GM23338 (cell line): ENCODE results near the gene DEFB124. TPM values are rescaled to one million over a fixed set of nuclear protein-coding genes. Genes with fewer than 3 reads are reported as not detected.

ENCODE experiments used
- ATAC-seq: fragments of 200-7000 bp; cut with Tn5 transposase; 3 replicates; pipeline ENCODE4 v1.9.1; 2020
- DNase-seq: peaks from one replicate; pipeline ENCODE4 v3.0.0-alpha.2; 2015; ENCODE audit warnings: low spot score
- H2AFZ ChIP-seq: fragments of 200-600 bp; sonication (generic); 2 replicates; pipeline ENCODE4 v1.8.0; 2016; ENCODE audit warnings: antibody characterized with exemption, mild to moderate bottlenecking, moderate library complexity
- H3F3A ChIP-seq: fragments of 200-600 bp; sonication (generic); replicated peaks from 2 replicates; pipeline ENCODE4 v1.8.0; 2017; ENCODE audit warnings: antibody characterized with exemption, mixed run types, low read depth
- H3K27ac ChIP-seq: fragments of 200-600 bp; sonication (generic); 2 replicates; pipeline ENCODE4 v1.6.1; 2016; ENCODE audit warnings: low read depth
- H3K27me3 ChIP-seq: fragments of 200-600 bp; sonication (generic); 2 replicates; pipeline ENCODE4 v1.8.0; 2016; ENCODE audit warnings: mild to moderate bottlenecking, mixed run types, moderate library complexity; ENCODE audit not compliant: insufficient read depth
- H3K36me3 ChIP-seq: fragments of 200-600 bp; sonication (generic); 2 replicates; pipeline ENCODE4 v1.8.0; 2016; ENCODE audit warnings: mild to moderate bottlenecking; ENCODE audit not compliant: insufficient read depth
- H3K4me1 ChIP-seq: fragments of 200-600 bp; sonication (generic); 2 replicates; pipeline ENCODE4 v1.8.0; 2016; ENCODE audit warnings: mild to moderate bottlenecking, moderate library complexity; ENCODE audit not compliant: insufficient read depth
- H3K4me2 ChIP-seq: fragments of 200-600 bp; sonication (generic); 2 replicates; pipeline ENCODE4 v1.7.1; 2017; ENCODE audit warnings: mixed run types
- H3K4me3 ChIP-seq: fragments of 200-600 bp; sonication (generic); 2 replicates; pipeline ENCODE4 v1.6.1; 2016; ENCODE audit warnings: mixed run types
- H3K79me2 ChIP-seq: fragments of 200-600 bp; sonication (generic); replicated peaks from 2 replicates; pipeline ENCODE4 v1.8.0; 2017; ENCODE audit warnings: mild to moderate bottlenecking; ENCODE audit not compliant: insufficient read depth
- H3K9me2 ChIP-seq: fragments of 200-600 bp; sonication (generic); 2 replicates; pipeline ENCODE4 v1.8.0; 2017; ENCODE audit not compliant: insufficient read depth
- H4K20me1 ChIP-seq: fragments of 200-600 bp; sonication (generic); replicated peaks from 2 replicates; pipeline ENCODE4 v1.8.0; 2017; ENCODE audit warnings: mild to moderate bottlenecking; ENCODE audit not compliant: insufficient read depth
- H3K27ac Mint-ChIP-seq: 2 replicates; pipeline ENCODE4 v1.8.0; 2020; ENCODE audit warnings: inconsistent platforms, mild to moderate bottlenecking, moderate library complexity, mixed read lengths
- H3K27me3 Mint-ChIP-seq: 3 replicates; pipeline ENCODE4 v1.8.0; 2022; ENCODE audit warnings: low read depth, mild to moderate bottlenecking, moderate library complexity, mixed read lengths, inconsistent platforms; ENCODE audit not compliant: insufficient read depth, poor library complexity
- H3K36me3 Mint-ChIP-seq: 3 replicates; pipeline ENCODE4 v1.8.0; 2021; ENCODE audit warnings: low read depth, mild to moderate bottlenecking, inconsistent platforms, moderate library complexity, mixed read lengths
- H3K4me1 Mint-ChIP-seq: 3 replicates; pipeline ENCODE4 v1.8.0; 2020; ENCODE audit warnings: mild to moderate bottlenecking, inconsistent platforms, mixed read lengths
- H3K4me3 Mint-ChIP-seq: 3 replicates; pipeline ENCODE4 v1.8.0; 2021; ENCODE audit warnings: moderate library complexity, mild to moderate bottlenecking, inconsistent platforms, mixed read lengths
- H3K9me3 Mint-ChIP-seq: 3 replicates; pipeline ENCODE4 v1.8.0; 2020; ENCODE audit warnings: moderate library complexity, mild to moderate bottlenecking, inconsistent platforms, mixed read lengths
- CREB1 ChIP-seq: fragments of 250-450 bp; sonication (Bioruptor Pico); IDR thresholded peaks from 2 replicates; pipeline ENCODE4 v1.5.0; 2020; ENCODE audit warnings: low read depth, mild to moderate bottlenecking, moderate library complexity
- EZH2 ChIP-seq: fragments of 200-600 bp; sonication (generic); IDR thresholded peaks from one replicate; pipeline ENCODE4 v1.8.0; 2017; ENCODE audit warnings: antibody characterized with exemption, mild to moderate bottlenecking, low read depth; ENCODE audit not compliant: unreplicated experiment
- EZH2phosphoT487 ChIP-seq: fragments of 200-600 bp; sonication (generic); IDR thresholded peaks from one replicate; pipeline ENCODE4 v1.8.1; 2018; ENCODE audit warnings: antibody characterized with exemption; ENCODE audit not compliant: unreplicated experiment
- JUNB ChIP-seq: IDR thresholded peaks from one replicate; pipeline ENCODE4 v1.6.1; 2016; ENCODE audit warnings: antibody characterized with exemption; ENCODE audit not compliant: unreplicated experiment
- NANOG ChIP-seq: IDR thresholded peaks from 2 replicates; pipeline ENCODE4 v1.6.1; 2016; ENCODE audit warnings: antibody characterized with exemption, borderline replicate concordance
- ZNF114 ChIP-seq: fragments of 250-450 bp; sonication (Bioruptor Pico); IDR thresholded peaks from 2 replicates; pipeline ENCODE4 v1.5.0; 2020; ENCODE audit warnings: mild to moderate bottlenecking, moderate library complexity
- ZNF331 ChIP-seq: fragments of 250-450 bp; sonication (Bioruptor Pico); IDR thresholded peaks from 2 replicates; pipeline ENCODE4 v1.5.0; 2020; ENCODE audit warnings: low read depth, mild to moderate bottlenecking, moderate library complexity
- polyA plus RNA-seq: library from polyadenylated mRNA; unstranded; fragments of >200 nt; fragmentation: Nextera tagmentation; extraction: Ambion mirVana; gene quantifications from 2 replicates; pipeline ENCODE4 v1.2.1, GENCODE V29; 2016
- total RNA-seq: library from RNA; depleted of rRNA; stranded (reverse); fragments of >200 nt; shearing (Covaris generic); gene quantifications from 2 replicates; pipeline ENCODE4 v1.2.3, GENCODE V29; 2014
- TF ChIP-seq, protein P1 (sequence below), 2 experiments: fragments of 200-600 bp in 1 of 2; sonication (generic) in 1 of 2; conservative IDR thresholded peaks; 2 replicates each; pipeline versions ENCODE4 v1.5.1 to v1.6.1; 2016 to 2017; ENCODE audit warnings: antibody characterized with exemption in 2 of 2, low read depth in 2 of 2, mild to moderate bottlenecking in 2 of 2, moderate library complexity in 1 of 2
- TF ChIP-seq, protein P2 (sequence below): IDR thresholded peaks from one replicate; pipeline ENCODE4 v1.6.1; 2018; ENCODE audit warnings: antibody characterized with exemption; ENCODE audit not compliant: unreplicated experiment
- TF ChIP-seq, protein P3 (sequence below): IDR thresholded peaks from 2 replicates; pipeline ENCODE4 v1.6.1; 2016; ENCODE audit warnings: antibody characterized with exemption

Gene DEFB124
- total and polyA plus RNA-seq, 2 experiments from 2014 or later, result 0.52 TPM; not detected in 1

DNA sequence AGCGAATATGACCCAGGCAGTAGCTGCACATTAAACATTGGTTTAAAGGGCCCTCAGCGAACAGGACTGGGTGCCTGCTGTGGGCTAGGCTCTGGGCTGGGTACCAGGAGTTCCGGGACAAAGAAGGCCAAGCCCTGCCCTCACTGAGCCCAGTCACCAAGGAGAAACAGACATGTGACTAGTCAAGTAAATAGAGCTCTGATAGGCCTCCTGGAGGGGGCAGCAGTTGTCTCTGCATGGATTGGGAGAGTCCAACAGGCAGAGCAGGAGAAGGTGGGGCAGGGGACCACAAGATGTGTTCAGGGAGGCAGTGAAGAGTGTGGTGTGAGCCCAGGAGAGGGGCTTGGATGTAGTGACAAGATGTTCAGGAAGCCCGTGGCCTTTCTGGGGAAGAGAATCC, 42.4 kb upstream of the DEFB124 start:
- H3K79me2 ChIP-seq, result peaks cover 78% of the 10 kb centered on the region
- H3K36me3 ChIP-seq, result peaks cover 14% of the 10 kb centered on the region; the same call in 1 of the 2 replicates
- Mint-ChIP-seq H3K27ac (no peak overlapping the region), H3K9me3 (peaks cover 3% of the 10 kb centered on the region; the same call in 1 of the 3 replicates), H3K36me3 (peaks cover 12% of the 10 kb centered on the region; the same call in 2 of the 3 replicates), H3K4me1 (no peaks in the 10 kb centered on the region), H3K4me3 (no peak overlapping the region), H3K27me3 (no peaks in the 10 kb centered on the region)
- no peak for TF ChIP-seq CREB1 (CRISPR knock-in tag)
- TF ChIP-seq, protein P1, sequence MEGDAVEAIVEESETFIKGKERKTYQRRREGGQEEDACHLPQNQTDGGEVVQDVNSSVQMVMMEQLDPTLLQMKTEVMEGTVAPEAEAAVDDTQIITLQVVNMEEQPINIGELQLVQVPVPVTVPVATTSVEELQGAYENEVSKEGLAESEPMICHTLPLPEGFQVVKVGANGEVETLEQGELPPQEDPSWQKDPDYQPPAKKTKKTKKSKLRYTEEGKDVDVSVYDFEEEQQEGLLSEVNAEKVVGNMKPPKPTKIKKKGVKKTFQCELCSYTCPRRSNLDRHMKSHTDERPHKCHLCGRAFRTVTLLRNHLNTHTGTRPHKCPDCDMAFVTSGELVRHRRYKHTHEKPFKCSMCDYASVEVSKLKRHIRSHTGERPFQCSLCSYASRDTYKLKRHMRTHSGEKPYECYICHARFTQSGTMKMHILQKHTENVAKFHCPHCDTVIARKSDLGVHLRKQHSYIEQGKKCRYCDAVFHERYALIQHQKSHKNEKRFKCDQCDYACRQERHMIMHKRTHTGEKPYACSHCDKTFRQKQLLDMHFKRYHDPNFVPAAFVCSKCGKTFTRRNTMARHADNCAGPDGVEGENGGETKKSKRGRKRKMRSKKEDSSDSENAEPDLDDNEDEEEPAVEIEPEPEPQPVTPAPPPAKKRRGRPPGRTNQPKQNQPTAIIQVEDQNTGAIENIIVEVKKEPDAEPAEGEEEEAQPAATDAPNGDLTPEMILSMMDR (conservative IDR thresholded peaks at IDR 0.05; ENCODE audit: low read depth in 2 of 2), result peak; percentile 50 to 72
- H2AFZ ChIP-seq, result no peak overlapping the region
- H3K27ac ChIP-seq, result no peak overlapping the region; the same call in 1 of the 2 replicates
- H3K4me3 ChIP-seq, result peak overlapping the region; percentile 23; the same call in 1 of the 2 replicates
- H3K4me1 ChIP-seq, result peaks cover 27% of the 10 kb centered on the region
- H3K27me3 ChIP-seq, result no peaks in the 10 kb centered on the region
- no peaks in the 10 kb centered on the region for H3K9me2 ChIP-seq
- peaks cover 49% of the 10 kb centered on the region for H3F3A ChIP-seq
- H4K20me1 ChIP-seq, result peaks cover 65% of the 10 kb centered on the region
- peak overlapping the region; percentile 55 for H3K4me2 ChIP-seq
- ATAC-seq, result peak; percentile 67
- DNase-seq, result peak; percentile 89

DNA sequence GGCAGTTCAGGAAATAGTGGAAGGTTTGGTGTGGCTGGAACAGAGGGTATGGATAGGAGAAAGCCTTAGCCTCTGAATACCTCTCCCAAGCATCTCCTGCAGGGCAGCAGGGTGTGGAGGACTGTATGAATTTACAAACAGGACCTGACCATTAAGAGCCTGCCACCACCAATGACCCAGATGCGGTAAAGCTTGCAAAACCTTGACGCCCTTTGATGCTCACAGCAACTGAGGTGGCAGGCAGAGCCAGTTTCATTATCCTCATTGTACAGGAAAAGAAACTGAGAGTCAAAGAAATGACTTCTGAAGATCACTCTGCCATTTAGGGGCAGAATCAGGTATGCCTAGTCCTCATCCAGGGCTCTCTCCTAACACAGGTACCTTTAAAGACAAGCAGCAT, 41.7 kb upstream of the DEFB124 start:
- H3K4me2 ChIP-seq, result peak overlapping the region; percentile 100
- H3K36me3 ChIP-seq, result peaks cover 8% of the 10 kb centered on the region; the same call in 1 of the 2 replicates
- H2AFZ ChIP-seq, result no peak overlapping the region
- Mint-ChIP-seq H3K4me1 (no peaks in the 10 kb centered on the region), H3K9me3 (peaks cover 3% of the 10 kb centered on the region; the same call in 1 of the 3 replicates), H3K27ac (no peak overlapping the region), H3K36me3 (peaks cover 8% of the 10 kb centered on the region; the same call in 2 of the 3 replicates), H3K4me3 (no peak overlapping the region), H3K27me3 (peaks cover 2% of the 10 kb centered on the region)
- H3K9me2 ChIP-seq, result no peaks in the 10 kb centered on the region
- H3K27ac ChIP-seq, result peak overlapping the region; percentile 83
- peak overlapping the region; percentile 100; the same call in 1 of the 2 replicates for H3K4me3 ChIP-seq
- H3K27me3 ChIP-seq, result no peaks in the 10 kb centered on the region
- H3F3A ChIP-seq, result peaks cover 45% of the 10 kb centered on the region
- TF ChIP-seq EZH2phosphoT487 (no peak), ZNF114 (CRISPR knock-in tag) (no peak), NANOG (no peak), EZH2 (no peak), CREB1 (CRISPR knock-in tag) (no peak), ZNF331 (CRISPR knock-in tag) (no peak), JUNB (no peak)
- TF ChIP-seq, protein P2, sequence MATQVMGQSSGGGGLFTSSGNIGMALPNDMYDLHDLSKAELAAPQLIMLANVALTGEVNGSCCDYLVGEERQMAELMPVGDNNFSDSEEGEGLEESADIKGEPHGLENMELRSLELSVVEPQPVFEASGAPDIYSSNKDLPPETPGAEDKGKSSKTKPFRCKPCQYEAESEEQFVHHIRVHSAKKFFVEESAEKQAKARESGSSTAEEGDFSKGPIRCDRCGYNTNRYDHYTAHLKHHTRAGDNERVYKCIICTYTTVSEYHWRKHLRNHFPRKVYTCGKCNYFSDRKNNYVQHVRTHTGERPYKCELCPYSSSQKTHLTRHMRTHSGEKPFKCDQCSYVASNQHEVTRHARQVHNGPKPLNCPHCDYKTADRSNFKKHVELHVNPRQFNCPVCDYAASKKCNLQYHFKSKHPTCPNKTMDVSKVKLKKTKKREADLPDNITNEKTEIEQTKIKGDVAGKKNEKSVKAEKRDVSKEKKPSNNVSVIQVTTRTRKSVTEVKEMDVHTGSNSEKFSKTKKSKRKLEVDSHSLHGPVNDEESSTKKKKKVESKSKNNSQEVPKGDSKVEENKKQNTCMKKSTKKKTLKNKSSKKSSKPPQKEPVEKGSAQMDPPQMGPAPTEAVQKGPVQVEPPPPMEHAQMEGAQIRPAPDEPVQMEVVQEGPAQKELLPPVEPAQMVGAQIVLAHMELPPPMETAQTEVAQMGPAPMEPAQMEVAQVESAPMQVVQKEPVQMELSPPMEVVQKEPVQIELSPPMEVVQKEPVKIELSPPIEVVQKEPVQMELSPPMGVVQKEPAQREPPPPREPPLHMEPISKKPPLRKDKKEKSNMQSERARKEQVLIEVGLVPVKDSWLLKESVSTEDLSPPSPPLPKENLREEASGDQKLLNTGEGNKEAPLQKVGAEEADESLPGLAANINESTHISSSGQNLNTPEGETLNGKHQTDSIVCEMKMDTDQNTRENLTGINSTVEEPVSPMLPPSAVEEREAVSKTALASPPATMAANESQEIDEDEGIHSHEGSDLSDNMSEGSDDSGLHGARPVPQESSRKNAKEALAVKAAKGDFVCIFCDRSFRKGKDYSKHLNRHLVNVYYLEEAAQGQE, result no peak
- TF ChIP-seq, protein P3, sequence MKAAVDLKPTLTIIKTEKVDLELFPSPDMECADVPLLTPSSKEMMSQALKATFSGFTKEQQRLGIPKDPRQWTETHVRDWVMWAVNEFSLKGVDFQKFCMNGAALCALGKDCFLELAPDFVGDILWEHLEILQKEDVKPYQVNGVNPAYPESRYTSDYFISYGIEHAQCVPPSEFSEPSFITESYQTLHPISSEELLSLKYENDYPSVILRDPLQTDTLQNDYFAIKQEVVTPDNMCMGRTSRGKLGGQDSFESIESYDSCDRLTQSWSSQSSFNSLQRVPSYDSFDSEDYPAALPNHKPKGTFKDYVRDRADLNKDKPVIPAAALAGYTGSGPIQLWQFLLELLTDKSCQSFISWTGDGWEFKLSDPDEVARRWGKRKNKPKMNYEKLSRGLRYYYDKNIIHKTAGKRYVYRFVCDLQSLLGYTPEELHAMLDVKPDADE, result no peak
- peaks cover 58% of the 10 kb centered on the region for H4K20me1 ChIP-seq
- peaks cover 27% of the 10 kb centered on the region for H3K4me1 ChIP-seq
- no peak for DNase-seq
- peaks cover 71% of the 10 kb centered on the region for H3K79me2 ChIP-seq
- no peak for ATAC-seq
